PC-9 (cell line): ENCODE results near the gene STK39. TPM values are rescaled to one million over a fixed set of nuclear protein-coding genes. Genes with fewer than 3 reads are reported as not detected.

Source experiments
- BruUV-seq: library from RNA; stranded (reverse); fragments of 400-500 nt; replicated peaks from 2 replicates; lab custom pipeline; 2021; lab: Mats Ljungman, UMichigan
- CTCF ChIA-PET: fragments of 300-600 bp; sonication (Branson Sonifier 250); formaldehyde crosslinking; loops from one replicate; lab custom pipeline; 2022; ENCODE audit warnings: antibody characterized with exemption; lab: Charles Lee
- POLR2A ChIA-PET: fragments of 300-600 bp; sonication (Branson Sonifier 250); formaldehyde crosslinking; loops from one replicate; lab custom pipeline; 2022; ENCODE audit warnings: antibody characterized with exemption; ENCODE audit not compliant: unreplicated experiment; lab: Charles Lee
- DNase-seq, 2 experiments: peaks; one replicate each; pipeline versions ENCODE4 v3.0.0 to v3.0.0-alpha.2; 2015 to 2022; ENCODE audit warnings: mixed read lengths in 1 of 2
- H2AFZ ChIP-seq: fragments of 200-600 bp; sonication (generic); 2 replicates; pipeline ENCODE4 v1.8.1; 2017; ENCODE audit warnings: antibody characterized with exemption
- H3F3A ChIP-seq: fragments of 200-600 bp; sonication (generic); 2 replicates; pipeline ENCODE4 v1.8.1; 2017; ENCODE audit warnings: antibody characterized with exemption, mild to moderate bottlenecking, low read depth; ENCODE audit not compliant: insufficient read depth
- H3K27ac ChIP-seq: fragments of 200-600 bp; sonication (generic); 2 replicates; pipeline ENCODE4 v1.6.1; 2016; ENCODE audit warnings: mixed run types
- H3K27me3 ChIP-seq: fragments of 200-600 bp; sonication (generic); 2 replicates; pipeline ENCODE4 v1.6.1; 2016; ENCODE audit warnings: low read depth, mixed run types; ENCODE audit not compliant: insufficient read depth
- H3K36me3 ChIP-seq: fragments of 200-600 bp; sonication (generic); 2 replicates; pipeline ENCODE4 v1.6.1; 2016; ENCODE audit warnings: low read depth, mixed run types
- H3K4me1 ChIP-seq: fragments of 200-600 bp; sonication (generic); replicated peaks from 2 replicates; pipeline ENCODE4 v1.6.1; 2016; ENCODE audit warnings: mixed run types; ENCODE audit not compliant: insufficient read depth
- H3K4me2 ChIP-seq: fragments of 200-600 bp; sonication (generic); 2 replicates; pipeline ENCODE4 v1.6.1; 2017; ENCODE audit warnings: mixed run types
- H3K4me3 ChIP-seq: fragments of 200-600 bp; sonication (generic); 2 replicates; pipeline ENCODE4 v1.6.1; 2016; ENCODE audit warnings: mixed run types
- H3K79me2 ChIP-seq: fragments of 200-600 bp; sonication (generic); 2 replicates; pipeline ENCODE4 v1.6.1; 2017; ENCODE audit warnings: low read depth, mixed run types
- H3K9me2 ChIP-seq: fragments of 200-600 bp; sonication (generic); 2 replicates; pipeline ENCODE4 v1.8.1; 2017; ENCODE audit warnings: mild to moderate bottlenecking; ENCODE audit not compliant: insufficient read depth
- H3K9me3 ChIP-seq: fragments of 200-600 bp; sonication (generic); 2 replicates; pipeline ENCODE4 v1.8.1; 2016; ENCODE audit warnings: low read depth; ENCODE audit not compliant: insufficient read depth
- H4K20me1 ChIP-seq: fragments of 200-600 bp; sonication (generic); 2 replicates; pipeline ENCODE4 v1.8.1; 2017; ENCODE audit not compliant: insufficient read depth
- EZH2 ChIP-seq: fragments of 200-600 bp; sonication (generic); IDR thresholded peaks from 2 replicates; pipeline ENCODE4 v1.8.0; 2017; ENCODE audit warnings: antibody characterized with exemption, low read depth
- intact Hi-C: fragments of 100-400 bp; cut with micrococcal nuclease; formaldehyde crosslinking; loops from one replicate; pipeline ENCODE4 v1.10.0; 2022; ENCODE audit not compliant: unreplicated experiment
- total RNA-seq: library from RNA; stranded (reverse); gene quantifications from 2 replicates; pipeline ENCODE4 v1.2.3, GENCODE V29; 2021
- TF ChIP-seq, protein P1 (sequence below): fragments of 200-600 bp; sonication (generic); conservative IDR thresholded peaks from 2 replicates; pipeline ENCODE4 v1.6.1; 2017; ENCODE audit warnings: mixed run types, antibody characterized with exemption, mild to moderate bottlenecking, moderate library complexity

Gene STK39
- total RNA-seq, 1 experiment from 2014 or later, result 14.5 TPM

DNA sequence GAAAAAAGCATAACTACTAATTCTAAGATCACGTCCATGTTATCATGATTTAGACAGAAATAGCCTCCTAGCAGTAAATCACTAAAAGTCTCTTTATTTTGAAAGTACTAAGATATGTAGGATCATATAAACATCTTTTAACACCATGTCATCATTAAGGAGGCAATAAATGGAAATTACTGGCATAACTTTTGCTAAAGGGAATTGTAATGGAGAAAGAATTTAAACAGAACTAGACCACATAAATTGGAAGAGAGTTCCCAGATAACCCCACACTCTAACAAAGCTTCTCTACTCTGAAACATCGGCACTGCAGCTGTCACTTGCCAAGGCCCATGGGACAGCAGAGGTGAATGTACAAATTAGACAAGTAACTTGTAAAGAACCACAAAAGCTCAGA, 29.5 kb downstream of the STK39 start:
- H2AFZ ChIP-seq, result no peak overlapping the region
- no TSS peak for BruUV-seq
- CTCF ChIA-PET, result no interaction called here
- H3K4me2 ChIP-seq, result no peak overlapping the region
- H4K20me1 ChIP-seq, result no peaks in the 10 kb centered on the region
- peaks cover 3% of the 10 kb centered on the region; the same call in 1 of the 2 replicates for H3F3A ChIP-seq
- intact Hi-C loops, result loop anchor here (10.0 kb wide), 1 partner anchor 1983 kb away; no protein-coding TSS in a partner anchor
- H3K27ac ChIP-seq, result no peak overlapping the region
- TF ChIP-seq, protein P1, sequence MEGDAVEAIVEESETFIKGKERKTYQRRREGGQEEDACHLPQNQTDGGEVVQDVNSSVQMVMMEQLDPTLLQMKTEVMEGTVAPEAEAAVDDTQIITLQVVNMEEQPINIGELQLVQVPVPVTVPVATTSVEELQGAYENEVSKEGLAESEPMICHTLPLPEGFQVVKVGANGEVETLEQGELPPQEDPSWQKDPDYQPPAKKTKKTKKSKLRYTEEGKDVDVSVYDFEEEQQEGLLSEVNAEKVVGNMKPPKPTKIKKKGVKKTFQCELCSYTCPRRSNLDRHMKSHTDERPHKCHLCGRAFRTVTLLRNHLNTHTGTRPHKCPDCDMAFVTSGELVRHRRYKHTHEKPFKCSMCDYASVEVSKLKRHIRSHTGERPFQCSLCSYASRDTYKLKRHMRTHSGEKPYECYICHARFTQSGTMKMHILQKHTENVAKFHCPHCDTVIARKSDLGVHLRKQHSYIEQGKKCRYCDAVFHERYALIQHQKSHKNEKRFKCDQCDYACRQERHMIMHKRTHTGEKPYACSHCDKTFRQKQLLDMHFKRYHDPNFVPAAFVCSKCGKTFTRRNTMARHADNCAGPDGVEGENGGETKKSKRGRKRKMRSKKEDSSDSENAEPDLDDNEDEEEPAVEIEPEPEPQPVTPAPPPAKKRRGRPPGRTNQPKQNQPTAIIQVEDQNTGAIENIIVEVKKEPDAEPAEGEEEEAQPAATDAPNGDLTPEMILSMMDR, result no peak
- no peak for TF ChIP-seq EZH2
- H3K9me3 ChIP-seq, result no peaks in the 10 kb centered on the region
- H3K79me2 ChIP-seq, result peaks cover 61% of the 10 kb centered on the region
- no peaks in the 10 kb centered on the region for H3K9me2 ChIP-seq
- DNase-seq, result no peak
- H3K4me3 ChIP-seq, result no peak overlapping the region
- POLR2A ChIA-PET, result no interaction called here
- H3K27me3 ChIP-seq, result no peaks in the 10 kb centered on the region
- peaks cover 7% of the 10 kb centered on the region; the same call in 1 of the 2 replicates for H3K4me1 ChIP-seq
- H3K36me3 ChIP-seq, result peaks cover 7% of the 10 kb centered on the region; the same call in 1 of the 2 replicates

DNA sequence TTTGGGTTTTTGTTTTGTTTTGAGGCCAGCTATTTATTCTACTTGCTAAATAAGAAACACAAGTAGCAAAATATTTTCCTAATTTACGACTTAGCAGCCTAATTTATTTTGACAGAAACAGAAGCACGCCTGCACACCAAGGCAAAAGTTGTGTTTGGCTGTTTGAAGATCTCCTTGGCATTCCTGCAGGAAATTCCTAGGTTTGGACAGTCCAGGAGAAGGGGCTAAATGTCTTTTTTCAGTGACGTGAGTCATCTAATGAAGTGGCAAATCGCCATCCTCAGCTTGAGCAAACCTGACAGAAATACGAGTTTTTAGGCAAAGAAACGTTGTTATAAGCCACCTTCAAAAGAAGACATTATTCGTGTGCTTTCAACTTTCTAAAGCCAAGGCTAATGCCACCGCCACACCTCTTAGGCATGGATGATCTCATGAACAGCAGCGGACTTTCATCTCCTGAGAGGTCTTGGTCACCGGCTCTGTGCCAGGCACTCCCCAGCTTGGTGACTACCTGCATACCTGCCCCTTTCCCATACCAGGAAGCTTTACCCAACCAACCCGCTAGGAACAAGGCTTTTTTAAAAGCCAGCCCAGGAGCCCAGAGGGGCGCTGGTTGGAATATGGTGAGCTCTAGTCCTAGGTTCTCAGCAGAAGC, 30.9 kb downstream of the STK39 start:
- Histone ChIP-seq H3K79me2 (peaks cover 55% of the 10 kb centered on the region), H3K4me3 (no peak overlapping the region), H3K27ac (no peak overlapping the region)

DNA sequence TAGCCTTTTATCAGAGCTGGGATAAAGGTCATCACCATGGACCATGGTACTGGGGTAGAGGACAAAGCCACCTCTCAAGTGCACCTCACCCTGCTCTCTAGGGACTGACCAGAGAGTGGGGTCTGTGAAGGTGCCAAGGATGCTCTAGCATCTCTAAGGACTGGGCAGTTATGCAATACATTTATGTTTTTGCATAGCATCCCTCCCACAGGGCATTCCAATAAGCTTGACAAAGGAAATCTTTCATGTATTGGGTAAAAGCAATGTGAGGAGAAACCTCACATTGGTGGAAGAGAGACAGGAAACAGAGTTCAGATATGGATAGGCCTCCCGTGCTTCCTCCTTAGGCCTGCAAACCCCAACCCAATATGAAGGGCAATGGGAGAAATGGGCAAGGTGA, 31.6 kb downstream of the STK39 start:
- ChIA-PET POLR2A (no interaction called here), CTCF (no interaction called here)
- Histone ChIP-seq H3K4me3 (no peak overlapping the region), H3F3A (peaks cover 20% of the 10 kb centered on the region), H4K20me1 (no peaks in the 10 kb centered on the region), H3K79me2 (peaks cover 55% of the 10 kb centered on the region), H3K4me2 (no peak overlapping the region), H3K27me3 (no peaks in the 10 kb centered on the region), H2AFZ (no peak overlapping the region), H3K4me1 (peaks cover 27% of the 10 kb centered on the region), H3K27ac (no peak overlapping the region), H3K36me3 (peaks cover 2% of the 10 kb centered on the region; the same call in 1 of the 2 replicates), H3K9me2 (no peaks in the 10 kb centered on the region), H3K9me3 (no peaks in the 10 kb centered on the region)
- DNase-seq, result no peak
- BruUV-seq, result no TSS peak
- TF ChIP-seq, protein P1, result no peak
- TF ChIP-seq EZH2, result no peak
- intact Hi-C loops, result loop anchor here (10.0 kb wide), 1 partner anchor 1981 kb away; no protein-coding TSS in a partner anchor

More for the DNA sequence above, 30.9 kb downstream of the STK39 start:
- no TSS peak for BruUV-seq
- Histone ChIP-seq H3K9me3 (no peaks in the 10 kb centered on the region), H2AFZ (no peak overlapping the region), H3F3A (peaks cover 17% of the 10 kb centered on the region; the same call in 1 of the 2 replicates), H3K27me3 (no peaks in the 10 kb centered on the region), H3K9me2 (no peaks in the 10 kb centered on the region), H3K4me2 (no peak overlapping the region), H3K36me3 (peaks cover 7% of the 10 kb centered on the region; the same call in 1 of the 2 replicates), H3K4me1 (peaks cover 22% of the 10 kb centered on the region), H4K20me1 (no peaks in the 10 kb centered on the region)
- TF ChIP-seq EZH2, result no peak
- TF ChIP-seq, protein P1, result no peak
- ChIA-PET POLR2A (no interaction called here), CTCF (no interaction called here)
- intact Hi-C loops, result loop anchor here (10.0 kb wide), 1 partner anchor 1982 kb away; no protein-coding TSS in a partner anchor
- no peak for DNase-seq
